ENCODE measurements around the gene NQO2.
"Not testable (repeated sequence)": the region's sequence is repeated elsewhere in the genome, so short reads cannot be mapped to it uniquely, and the experiment has no call there.

The NQO2 gene

DNA sequence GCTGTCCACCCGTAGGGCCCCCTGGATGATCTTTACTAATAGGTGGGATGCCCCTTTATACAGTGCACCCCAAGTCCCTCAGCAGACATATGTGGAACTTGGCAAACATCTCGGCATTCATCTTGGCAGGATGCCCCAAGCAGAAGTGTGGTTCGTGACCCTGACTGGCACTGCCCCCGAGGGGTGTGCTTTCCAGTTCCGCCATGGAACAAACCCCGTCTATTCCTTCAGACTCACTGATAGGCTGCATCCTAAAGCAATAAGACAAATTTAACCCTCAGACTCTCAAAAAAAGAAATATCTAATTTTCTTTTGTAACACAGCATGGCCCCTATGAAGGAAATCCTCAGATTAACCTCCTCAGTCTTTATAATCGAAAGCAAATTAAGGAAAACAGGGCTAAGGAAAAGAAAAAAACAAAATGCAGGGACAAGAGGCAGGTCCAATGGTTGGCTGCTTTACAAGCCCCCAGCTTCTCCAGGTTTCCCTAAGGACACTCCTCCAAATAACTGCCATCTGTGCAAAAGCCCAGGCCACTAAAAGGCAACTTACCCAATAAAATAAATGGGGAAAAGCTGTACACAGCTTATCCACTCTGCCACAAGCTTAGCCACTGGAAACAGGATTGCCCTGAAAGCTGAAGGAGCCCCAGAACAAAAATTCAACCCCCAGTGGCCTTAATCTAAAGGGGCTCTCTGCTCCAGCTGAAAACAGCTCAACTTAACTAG, 38.1 kb downstream of the NQO2 start:
- peak in 2 of 51 donors; percentile 19 to 21 for DNase-seq

DNA sequence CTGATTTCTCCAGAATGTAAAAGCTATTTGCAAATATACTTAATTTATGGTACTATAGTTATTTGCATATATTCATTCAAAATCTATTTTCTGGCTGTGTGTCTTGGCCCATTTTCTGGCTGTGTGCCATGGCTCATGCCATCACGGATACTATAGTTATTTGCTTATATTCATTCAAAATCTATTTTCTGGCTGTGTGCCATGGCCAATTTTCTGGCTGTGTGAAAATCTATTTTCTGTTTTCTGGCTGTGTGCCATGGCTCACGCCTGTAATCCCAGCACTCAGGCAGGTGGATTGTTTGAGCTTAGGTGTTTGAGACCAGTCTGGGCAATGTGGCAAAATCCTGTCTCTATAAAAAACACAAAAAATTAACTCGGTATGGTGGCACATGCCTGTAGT, 39.7 kb downstream of the NQO2 start:
- no peak for DNase-seq

DNA sequence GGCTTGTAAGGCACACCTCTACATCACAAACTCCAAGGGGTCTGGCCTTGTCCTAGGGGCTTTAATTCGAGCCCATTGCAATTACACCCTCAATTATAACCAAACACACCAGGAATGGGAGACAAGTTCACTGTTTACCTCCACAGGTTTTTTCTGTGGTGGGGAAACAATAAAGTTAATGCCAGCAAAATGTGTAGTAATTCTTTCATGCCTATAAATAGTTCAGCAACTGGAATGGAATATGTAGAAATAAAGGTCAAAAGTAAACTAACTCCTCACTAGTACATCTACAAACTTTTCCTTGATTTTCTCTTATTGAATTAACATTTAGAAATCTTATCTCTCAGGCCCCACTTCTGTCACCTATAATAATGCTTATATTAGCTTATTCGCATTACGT, 41.5 kb downstream of the NQO2 start:
- DNase-seq, result no peak

DNA sequence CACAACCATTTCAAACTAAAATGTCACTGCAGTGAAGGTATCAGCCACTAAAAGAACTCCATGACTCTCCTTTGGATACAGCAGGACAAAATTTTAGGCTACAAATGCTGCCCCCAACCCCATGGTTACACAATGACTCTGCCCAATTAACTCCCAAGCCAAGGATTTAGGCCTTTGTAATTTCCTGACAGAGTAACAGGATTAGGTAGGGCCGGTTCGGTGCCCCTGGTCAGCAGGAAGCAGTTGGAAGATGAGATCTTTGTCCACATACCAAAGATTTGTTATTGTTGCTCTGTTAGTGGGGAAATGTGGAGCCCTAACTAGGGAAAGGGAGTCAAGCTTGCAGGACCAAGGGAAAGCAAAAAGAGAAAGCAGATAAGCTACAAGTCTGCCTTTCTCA, 41.9 kb downstream of the NQO2 start:
- DNase-seq, result no peak

DNA sequence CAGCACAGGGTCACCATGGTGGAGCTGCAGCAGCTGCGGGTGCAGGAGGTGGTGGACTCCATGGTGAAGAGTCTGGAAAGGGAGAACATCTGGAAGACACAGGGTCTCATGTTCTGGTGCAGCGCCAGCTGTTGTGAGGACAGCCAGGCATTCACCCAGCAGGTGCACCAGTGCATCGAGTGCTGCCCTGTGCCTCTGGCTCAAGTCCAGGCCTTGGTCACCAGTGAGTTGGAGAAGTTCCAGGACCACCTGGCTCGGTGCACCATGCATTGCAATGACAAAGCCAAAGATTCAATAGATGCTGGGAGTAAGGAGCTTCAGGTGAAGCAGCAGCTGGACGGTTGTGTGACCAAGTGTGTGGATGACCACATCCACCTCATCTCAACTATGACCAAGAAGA, 45.7 kb downstream of the NQO2 start:
- no peak for DNase-seq

DNA sequence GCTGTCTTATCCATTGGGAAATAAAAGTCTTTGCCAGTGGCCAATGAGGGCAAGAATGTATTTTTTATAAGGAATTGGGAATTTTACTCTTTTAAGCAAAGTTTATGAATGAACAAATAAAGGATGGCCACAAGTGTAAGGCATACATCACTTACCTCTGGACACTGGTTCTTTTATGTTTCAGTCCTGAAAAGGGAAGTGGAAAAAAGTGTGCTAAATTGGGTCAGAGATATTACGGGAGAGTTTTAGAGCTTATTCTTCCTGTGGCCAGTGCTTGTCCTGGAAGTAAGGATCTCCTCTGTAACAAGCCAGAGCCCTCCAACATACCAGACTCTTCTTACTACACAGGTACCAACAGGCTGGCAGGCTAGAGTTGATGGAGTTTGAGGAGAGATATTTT, 46.1 kb downstream of the NQO2 start:
- DNase-seq, result no peak

DNA sequence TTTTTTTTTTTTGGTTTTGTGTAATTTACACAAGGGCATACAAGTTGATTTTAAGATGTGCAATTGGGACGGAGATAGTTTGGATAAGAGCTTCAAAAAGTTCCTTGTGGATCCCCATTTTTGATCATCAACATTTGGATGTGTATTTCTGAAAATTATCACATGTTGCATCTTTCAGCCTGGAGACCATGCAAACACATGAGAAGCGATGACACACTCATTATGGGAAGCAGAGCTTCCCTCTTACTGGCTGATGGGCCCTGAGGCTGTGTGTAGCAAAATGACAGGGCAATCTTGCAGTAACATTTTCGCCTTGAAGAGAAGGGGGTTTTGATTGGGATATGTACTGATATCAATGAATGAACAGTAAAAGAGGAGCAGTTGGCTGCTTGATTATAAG, 46.6 kb downstream of the NQO2 start:
- no peak for DNase-seq

DNA sequence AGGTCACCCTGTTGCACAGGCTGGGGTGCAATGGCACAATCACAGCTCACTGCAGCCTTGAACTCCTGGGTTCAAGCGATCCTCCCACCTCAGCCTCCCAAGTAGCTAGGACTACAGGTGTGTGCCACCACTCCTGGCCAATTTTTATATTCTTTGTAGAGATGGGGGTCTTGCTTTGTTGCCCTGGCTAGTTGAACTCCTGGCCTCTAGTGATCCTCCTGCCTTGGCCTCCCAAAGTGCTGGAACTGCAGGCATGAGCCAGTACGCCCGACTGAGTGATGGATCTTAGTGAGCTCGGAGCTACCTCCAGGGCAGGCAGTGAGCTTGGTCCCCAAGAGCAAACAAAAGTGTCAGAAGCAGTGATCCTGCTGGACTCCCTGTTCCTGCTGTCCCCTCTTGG, 48.3 kb downstream of the NQO2 start:
- not testable (repeated sequence) for DNase-seq

DNA sequence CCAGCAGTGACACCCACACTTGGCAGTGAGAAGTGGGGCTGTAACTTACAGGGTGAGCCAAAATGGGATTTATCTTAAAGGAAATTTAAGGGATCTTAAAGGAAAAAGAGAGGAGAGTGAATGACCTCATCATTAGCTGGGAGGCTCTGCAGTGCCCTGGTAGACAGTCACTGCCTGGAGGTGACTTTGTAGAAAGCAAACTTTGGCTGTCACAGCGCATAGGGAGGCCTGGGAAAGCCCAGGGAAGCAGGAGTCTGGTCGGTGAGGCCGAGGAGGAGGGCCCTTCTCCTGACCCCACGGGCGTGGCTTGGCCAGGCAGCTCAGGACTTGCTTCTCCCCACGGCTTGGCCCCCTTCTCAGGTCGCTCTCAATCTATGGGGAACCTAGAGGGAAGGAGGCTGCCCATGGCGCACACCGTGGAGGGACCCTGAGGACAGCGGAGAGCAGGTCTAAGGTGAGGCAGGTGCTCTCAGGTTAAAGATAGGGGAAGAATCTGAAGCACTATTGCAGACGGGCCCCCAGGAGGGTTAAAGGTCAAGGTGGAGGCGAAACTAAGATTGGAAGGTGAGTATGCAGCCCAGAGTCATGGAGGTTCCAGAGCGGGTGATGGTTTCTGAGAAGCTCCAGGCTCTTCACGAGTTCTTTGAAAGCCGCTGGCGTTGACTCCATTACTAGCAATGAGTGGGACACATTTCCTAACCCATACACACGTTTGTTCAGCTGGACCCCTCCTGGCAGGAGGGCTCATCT, 53.0 kb downstream of the NQO2 start:
- no peak for DNase-seq

DNA sequence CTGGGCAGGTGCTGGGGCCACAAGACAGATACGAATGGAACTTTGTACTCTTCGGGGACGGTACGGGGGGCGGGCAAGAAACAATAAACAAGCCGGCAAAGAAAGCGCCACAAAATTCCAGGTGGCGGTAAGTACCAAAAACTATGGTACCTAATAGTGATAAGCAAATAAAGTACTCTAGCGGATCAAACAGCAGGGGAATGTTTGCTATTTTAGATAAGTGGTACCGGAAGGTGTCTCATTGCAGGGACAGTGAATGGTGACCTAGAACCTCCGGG, 53.5 kb downstream of the NQO2 start:
- no peak for DNase-seq

DNA sequence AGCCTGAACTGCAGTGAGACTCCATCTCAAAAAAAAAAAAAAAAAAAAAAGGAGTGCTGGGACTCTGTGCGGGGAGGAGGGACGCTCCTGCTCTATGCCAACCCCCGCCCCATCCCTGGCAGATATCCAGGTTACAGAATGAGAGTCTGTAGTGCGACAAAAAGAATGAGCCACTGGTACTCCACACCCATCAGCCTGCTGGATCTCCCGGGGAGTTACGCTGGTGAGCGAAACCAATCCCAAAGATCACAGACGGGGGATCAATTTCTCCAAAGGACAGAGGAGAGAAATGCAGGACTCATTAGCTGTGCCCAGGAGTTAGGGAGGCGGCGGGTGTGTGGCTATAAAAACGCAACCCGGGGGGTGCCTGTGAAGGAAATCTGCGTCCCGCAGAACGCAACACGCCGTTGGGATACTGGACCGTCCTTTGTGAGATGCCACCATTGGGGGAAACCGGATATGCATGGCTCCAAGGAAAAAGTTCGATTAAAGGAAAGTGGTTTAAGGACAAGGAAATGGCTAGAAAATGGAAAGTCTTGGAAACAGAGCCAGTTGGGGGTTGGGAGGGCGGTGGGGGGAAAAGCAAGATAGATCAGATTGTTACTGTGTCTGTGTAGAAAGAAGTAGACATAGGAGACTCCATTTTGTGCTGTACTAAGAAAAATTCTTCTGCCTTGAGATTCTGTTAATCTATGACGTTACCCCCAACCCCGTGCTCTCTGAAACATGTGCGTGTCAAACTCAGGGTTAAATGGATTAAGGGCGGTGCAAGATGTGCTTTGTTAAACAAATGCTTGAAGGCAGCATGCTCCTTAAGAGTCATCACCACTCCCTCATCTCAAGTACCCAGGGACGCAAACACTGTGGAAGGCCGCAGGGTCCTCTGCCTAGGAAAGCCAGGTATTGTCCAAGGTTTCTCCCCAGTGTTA, 54.8 kb downstream of the NQO2 start:
- DNase-seq, result peak in 9 of 51 donors; percentile 7 to 34 (median 22)

DNA sequence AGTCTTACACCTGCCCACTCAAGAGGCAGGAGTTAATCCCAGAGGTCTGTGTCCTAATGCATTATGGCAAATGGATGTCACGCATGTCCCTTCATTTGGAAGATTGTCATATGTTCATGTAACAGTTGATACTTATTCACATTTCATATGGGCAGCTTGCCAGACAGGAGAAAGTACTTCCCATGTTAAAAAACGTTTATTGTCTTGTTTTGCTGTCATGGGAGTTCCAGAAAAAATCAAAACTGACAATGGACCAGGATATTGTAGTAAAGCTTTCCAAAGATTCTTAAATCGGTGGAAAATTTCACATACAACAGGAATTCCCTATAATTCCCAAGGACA, 55.4 kb downstream of the NQO2 start:
- not testable (repeated sequence) for DNase-seq

DNA sequence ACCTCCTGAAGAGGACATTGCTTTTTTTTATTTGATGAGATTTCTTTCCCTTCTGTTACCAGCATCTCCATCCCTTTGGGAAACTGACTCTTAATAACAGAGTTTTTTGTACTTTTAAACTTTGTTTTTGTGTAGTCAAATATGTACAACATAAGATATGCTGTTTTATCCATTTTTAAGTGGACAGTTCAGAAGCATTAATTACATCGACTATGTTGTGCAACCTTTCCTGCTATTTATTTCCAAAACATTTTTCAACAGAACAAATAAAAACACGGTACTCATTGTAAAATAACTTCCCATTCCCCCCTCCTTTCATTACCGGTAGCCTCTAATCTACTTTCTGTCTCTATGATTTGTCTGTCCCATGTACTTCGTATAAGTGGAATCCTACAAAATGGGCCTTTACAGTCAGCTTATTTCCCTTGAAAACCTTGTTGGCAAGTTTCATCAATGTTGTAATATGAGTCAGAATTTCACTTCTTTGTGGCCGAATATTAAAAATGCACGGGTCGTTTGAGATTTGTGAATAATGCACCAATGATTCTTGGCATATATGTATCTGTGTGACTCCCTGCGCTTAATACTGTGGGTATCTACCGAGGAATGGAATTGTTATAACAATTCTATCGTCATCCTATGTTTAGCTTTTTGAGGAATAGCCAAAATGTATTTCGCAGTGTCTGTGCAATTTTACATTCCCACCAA, 57.5 kb downstream of the NQO2 start:
- DNase-seq, result no peak

DNA sequence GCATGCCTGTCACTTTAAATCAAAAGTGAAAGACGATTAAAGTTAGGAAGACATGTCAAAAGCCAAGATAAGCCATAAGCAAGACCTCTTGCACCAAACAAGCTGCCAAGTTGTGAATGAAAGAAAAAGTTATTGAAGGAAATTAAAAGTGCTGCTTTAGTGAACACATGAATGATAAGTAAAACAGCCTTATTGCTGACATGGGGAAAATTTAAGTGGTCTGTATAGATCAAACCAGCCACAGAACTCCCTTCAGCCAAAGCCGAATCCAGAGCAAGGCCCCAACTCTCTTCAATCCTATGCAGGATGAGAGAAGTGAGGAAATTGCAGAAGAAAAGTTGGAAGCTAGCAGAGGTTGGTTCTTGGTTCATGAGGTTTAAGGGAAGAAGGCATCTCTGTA, 59.3 kb downstream of the NQO2 start:
- DNase-seq, result no peak

DNA sequence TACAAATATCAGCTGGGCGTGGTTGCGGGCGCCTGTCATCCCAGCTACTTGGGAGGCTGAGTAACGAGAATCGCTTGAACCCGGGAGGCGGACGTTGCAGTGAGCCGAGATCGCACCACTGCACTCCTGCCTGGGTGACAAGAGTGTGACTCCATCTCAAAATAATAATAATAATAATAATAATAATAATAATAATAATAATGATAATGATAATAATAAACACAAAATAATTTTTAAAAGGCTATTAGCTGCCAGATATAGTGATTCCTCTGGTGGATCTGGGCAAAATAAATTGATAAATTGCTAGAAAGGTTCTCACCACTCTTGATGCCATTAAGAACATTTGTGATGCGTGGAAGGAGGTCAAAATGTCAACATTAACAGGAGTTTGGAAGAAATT, 60.4 kb downstream of the NQO2 start:
- DNase-seq, result not testable (repeated sequence)

DNA sequence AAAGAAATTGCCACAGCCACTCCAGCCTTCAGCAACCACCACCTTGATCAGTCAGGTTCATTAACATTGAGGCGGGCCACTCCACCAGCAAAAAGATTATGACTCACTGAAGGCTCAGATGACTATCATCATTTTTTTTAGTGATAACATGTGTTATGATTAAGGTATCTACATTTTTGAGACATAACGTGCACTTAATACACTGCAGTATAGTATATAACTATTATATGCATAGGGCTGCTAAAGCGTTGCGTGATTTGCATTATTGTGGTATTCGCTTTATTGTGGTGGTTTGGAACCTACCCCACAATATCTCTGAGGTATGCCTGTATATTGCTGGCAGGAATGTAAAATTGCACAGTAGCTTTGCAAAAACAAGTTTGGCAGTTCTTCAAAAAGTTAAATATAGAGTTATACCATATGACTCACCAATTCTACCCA, 61.8 kb downstream of the NQO2 start:
- no peak for DNase-seq

DNA sequence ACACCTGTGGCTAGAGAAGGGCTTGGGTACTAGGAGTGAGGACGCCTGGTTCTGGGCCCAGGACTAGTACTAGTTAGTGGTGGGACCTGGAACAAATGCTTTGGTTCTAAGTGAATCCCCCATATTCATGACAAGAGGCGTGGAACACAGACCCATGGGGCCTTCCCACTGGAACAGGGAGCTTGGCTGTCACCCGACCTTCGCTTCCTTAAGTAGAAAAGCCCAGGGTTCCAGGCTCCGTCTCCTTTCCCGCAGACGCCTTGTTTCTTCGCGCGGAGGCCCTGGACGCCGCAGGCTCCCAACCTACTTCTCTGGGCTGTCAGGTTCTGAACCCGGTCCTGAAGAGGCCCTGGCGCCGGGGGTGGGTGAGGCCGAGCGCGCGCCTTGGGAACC, 63.6 kb downstream of the NQO2 start:
- DNase-seq, result not testable (repeated sequence)

DNA sequence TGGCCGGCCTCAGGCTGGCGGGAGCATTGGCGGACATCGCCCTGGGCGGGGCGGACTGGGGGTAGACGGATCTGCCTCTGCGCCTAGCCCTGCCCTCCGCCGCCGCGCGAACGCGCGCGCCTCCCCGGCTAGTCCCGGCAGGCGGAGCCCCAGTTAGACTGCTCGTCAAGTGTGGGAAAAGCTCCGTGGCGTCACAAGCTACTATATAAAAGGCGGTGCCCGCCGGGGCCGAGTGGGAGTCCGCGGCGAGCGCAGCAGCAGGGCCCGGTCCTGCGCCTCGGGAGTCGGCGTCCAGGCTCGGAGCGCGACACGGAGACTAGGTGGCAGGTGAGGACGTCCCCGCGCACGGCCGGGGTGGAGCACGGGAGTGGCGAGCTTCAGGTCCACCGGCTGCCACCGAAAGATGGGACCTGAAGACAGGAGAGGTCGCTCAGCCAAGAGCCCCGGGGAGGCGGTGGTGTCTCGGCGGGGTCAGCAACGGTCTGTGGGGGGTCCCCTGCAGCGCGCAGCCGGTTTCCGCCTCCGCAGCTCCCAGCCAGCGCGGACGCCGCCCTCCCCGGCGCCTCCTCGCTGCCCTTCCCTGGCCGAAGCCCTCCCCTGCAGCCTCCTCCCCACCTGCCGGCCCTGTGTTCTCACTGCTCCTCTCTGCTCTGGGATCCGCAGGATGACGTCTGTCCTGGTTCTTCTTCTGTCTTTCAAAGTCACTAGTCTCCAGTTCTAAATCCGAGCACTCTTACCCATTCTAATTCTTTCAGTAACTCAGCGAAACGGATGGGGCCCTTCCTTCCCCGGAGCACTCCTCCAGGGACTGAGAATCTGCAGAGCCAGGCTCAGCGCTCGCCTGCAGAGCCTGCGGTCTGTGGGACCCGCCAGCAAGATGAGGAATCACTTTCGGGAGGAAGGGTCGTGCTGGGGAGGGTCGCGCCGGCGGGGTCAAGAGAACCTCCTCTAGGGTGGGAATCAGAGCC, 64.3 kb downstream of the NQO2 start:
- peak in 50 of 51 donors; percentile 36 to 98 (median 86) for DNase-seq

DNA sequence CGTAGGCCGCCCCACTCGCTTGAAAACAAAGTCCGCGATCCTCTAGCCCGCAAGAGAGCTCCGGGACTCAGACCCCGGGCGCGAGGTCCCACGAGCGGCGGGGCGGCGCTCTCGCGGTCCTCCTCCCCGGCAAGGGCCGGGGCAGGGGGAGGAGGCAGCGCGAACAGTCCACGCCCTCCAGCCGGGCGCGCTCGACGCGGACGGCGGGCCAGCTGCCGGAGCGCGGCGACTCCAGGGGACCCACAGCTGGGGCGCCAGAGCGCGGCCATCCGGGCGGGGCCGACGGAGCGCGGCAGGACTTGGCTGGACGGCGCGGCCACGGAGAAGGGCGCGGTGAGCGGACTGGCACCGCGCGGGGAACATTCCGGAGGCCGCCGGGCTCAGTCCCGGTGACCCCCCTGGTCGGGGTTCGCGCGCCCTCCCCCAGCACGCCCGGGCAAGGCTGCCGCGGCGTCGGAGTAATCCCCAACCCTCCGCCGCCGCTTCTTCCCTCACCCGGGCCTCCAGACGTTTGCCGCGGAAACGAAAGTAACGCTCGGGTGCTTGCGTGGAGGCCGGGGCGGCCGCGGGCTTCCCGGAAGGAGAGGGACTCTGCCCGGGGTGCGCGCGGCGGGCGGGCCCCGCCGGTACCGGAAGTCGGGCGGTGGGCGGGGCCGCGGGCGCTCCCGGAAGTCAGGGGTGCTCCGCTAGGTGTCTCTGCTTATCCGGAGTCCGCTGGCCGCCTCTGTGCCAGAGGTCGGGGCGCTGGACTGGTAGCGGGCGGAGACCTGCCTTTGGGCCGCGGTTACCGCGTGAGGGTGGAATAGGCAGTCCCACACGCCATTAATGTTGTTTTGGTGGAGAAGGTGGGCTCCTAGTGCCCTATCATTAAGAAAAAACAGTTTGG, 68.9 kb downstream of the NQO2 start, which contains the start of gene RIPK1:
RIPK1 (plus strand) TSS at position 166 of the 886 bp plus-strand sequence. CDS start 8,330 bp downstream, outside the sequence.
- DNase-seq, result peak; percentile 45 to 95 (median 88)

All from hypothalamus (tissue), 51 donors.